Stimulated activated CD4-positive, alpha-beta T cell treated with anti-CD3 and anti-CD28 coated beads, Interleukin-12 subunit alpha, Interleukin-12 subunit beta, amount 100 ng/mL, for 48 hours (primary cell): ENCODE data around the gene PCGF3.
"Not testable (repeated sequence)": the region's sequence is repeated elsewhere in the genome, so short reads cannot be mapped to it uniquely, and the experiment has no call there.

Source experiments
- DNase-seq, 3 donors: peaks; one replicate each; pipeline ENCODE4 v3.0.0-alpha.2; 2020; ENCODE audit warnings: low read depth in 2 of 3, low spot score in 1 of 3

PCGF3 gene

DNA sequence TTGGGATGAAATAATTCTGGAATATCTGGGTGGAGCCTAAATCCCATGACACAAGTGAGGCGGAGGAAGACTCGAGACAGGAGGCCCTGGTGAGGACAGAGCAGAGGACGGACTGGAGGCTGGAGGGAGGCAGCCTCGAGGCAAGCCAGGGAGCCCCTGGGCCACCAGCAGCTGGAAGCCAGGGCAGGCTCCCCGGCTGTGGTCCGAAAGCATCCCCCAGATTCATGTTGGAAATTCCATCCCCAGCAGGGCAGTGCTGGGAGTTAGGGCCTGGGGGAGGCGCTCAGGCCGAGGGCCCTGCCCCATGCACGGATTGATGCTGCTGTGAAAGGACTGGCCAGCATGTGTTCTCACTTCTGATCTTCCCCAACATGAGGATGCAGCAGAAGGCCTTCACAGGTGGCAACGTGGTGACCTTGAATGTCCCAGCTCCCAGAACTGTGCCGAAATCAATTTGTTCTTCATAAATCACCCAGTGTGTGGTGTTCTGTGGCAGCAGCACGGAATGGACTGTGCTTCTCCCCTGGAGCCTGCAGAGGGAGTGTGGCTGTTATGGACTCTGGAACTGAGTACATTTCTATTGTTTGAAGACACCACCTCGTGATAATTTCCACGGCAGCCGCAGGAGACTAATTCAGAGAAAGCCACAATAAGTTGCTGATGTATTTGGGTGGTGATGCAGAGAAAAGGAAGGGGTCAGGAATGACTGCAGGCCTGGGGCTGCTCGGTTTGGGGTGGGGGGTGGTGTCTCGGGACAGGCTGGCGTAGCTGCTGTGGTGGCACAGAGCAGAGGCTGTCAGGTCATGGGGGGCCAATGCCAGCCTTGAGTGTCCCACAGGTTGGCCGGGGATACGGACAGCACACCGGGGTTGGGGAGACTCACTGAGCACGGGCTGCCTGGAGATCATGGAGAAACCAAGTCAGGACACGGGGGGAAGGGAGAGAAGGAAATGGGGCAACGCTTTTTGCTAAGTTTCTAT is 56.9 kb downstream of the PCGF3 start:
- no peak for DNase-seq

DNA sequence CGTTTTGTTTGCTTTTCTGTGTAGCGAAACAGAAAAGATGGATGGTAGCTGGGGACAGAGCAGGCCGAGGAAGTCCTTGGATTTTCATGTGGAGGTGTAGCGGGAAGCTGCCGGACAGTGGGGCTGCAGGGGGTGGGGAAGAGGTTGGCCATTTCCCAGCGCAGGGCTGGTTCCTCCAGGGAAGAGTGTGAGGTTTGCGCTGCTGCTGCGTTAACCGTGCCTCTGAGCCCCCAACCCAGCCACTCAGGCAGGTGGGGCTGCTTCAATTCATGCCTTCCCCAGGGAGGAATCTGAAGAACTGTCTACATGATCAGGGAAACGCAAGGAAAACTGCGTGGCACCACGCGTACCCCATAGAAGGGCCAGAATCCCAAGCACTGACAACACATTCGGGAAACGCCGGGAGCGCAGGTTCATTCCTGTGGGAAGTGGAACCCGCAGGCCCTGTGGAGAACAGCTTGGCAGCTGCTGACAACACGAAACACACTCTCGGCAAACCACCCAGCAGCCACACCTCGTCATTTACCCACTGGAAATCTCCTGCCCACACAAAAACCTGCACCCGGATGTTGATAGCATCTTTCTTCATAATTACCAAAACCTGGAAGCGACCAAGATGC is 57.7 kb downstream of the PCGF3 start:
- DNase-seq: no peak

DNA sequence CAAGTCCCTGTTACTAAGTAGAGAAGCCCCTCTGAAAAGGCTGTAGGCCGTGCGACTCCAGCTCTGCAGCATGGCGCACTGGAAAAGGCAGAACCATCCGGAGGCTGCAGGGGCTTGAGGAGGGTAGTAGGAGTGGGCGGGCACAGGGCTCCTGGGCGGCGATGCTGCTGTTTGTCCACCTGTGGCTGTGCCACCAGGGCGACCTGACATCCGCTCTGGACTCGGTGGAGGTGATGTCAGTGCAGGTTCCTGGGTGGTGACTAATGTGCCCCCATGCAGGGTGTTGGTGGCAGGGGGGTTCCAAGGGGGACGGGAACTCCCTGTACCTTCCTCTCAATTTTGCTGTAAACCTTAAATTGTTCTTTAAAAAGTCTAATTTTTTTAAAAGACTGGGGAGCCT is 58.3 kb downstream of the PCGF3 start:
- DNase-seq: no peak

DNA sequence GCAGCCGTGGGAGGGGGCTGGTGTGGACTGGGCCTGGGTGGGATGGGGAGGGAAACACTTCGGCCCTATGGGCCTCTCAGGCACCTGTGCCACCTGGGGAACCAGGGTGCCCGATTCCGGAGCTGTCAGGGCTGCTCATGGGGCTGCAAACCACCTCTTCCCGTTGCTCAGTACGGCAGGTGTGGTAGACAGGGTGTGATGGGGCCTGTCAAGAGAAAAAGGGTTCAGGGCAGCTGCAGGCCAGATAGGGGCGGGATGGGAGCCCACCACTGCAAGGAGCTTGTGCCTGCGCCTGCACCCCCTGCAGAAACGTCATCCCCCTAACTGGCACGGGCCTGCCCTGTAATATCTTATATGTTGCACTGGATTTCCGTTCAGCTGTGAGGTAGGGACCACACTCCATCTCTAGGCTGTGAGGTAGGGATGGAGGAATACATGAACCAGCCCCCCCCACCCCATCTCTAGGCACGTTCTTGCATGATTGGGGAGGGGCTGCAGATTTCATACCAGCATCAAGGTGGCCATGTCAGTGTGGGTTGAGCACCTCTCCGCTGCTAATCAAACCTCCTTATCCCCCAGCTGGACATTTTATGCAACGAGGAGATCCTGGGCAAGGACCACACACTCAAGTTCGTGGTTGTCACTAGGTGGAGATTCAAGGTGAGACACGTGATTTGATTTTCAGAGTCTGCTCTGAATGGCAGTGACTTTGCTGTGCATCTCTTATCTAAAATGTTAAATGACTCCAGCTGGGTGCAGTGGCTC is 59.0 kb downstream of the PCGF3 start:
- DNase-seq: no peak

DNA sequence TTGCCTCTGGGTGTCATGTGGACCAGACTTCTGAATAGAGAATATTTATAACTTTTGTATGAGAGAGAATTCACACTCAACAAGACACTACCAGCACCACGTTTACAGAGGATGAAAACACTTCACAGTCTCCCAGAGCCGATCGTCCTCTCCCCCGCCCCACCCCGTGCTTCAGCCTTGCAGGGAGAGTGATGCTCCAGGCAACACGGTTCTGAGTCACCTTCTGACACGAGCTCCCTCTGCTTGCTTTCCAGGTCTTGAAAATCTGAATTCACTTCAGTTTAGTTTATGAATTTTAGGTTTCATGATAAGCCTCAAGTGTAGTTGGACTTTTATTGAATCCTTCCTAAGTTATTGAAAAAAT is 60.5 kb downstream of the PCGF3 start:
- DNase-seq: no peak

DNA sequence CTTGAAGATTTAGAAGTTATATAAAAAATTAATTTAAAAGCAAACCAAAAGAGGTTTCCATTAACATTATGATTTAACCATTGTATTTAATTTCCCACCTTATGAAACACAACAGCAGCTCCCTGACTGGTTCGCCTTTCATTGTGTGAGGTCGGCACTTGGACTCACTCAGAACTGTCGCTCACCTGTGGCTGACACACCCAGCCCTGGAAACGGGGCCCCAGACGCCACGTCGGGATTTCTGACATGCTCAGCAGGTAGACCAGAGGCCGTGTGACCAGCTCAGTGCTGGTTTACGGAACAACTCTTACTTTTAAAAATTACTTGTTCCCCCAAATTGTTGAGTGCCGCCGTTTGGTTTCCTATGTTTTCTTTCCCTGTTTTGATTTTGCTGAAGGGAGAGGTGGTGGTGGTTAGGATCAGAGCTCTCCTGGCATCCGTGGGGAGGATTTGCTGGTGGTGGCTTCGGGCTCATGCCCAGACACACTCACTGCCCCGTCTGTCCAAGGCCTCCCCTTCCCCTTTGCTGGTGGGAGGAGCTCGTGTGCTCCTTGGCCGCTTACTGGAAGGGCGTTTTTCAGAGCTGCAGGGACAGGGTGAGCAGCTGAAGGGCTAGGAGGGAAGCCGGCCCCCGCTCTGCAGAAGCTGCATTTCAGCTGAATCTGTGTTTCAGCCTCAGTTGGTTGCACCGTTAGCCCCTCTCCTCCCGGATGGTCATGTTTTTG is 61.1 kb downstream of the PCGF3 start:
- DNase-seq: no peak

DNA sequence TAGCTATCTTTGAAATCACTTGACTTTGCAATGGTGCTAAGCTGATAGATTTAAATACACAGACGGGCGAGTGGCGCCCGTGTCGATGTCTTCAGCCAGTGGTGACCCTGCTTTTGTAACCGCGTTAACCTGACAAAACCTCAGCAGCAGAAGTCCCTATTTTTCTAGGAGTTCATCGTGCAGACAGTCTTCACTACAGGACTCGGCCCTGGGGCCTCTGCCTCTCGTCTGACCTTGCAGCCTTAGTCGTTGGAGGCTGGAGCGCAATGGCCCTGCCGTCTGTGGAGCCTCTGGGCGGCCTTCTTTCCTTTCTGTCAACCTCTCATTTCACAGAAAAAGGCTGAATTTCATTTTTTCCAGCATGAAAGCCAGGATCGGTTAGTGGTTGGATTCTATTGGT is 62.4 kb downstream of the PCGF3 start:
- no peak for DNase-seq

DNA sequence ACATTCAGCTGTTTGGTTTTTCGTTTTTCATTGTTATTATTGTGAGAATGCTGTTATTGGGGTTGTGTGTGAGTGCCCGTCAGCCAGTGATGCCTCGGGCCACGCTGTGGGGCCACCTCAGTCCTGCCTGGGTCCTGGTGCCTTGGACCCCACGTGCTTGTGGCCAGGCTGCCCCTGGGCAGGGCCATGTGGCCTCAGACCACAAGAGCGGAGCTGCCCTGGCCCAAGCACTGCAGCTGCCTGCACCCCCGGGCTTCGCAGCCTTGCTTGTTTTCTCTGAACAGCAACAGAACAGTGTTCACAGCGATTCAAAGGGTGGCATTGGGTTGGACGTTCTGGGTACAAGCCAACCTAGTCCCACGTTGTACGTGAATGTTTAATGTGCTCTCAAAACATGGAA is 63.4 kb downstream of the PCGF3 start:
- DNase-seq: no peak

DNA sequence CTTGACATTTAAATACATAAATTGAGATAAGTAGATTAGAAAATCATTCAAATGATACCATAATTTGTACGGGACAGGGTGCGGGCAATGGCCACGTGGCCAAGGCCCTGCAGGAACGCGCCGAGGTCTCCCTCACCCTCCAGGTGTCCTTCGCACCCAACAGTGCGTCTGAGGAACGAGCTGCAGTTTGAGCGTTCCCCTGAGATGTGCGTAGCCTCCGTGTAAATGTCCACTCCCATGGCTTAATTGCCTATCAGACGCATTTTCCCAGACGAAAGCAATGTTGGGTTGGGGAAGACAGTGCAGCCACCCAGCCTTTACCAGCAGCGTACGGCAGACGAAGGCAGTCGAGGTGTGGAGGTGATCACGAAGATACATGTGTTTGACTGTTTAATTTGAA is 63.9 kb downstream of the PCGF3 start:
- no peak for DNase-seq

DNA sequence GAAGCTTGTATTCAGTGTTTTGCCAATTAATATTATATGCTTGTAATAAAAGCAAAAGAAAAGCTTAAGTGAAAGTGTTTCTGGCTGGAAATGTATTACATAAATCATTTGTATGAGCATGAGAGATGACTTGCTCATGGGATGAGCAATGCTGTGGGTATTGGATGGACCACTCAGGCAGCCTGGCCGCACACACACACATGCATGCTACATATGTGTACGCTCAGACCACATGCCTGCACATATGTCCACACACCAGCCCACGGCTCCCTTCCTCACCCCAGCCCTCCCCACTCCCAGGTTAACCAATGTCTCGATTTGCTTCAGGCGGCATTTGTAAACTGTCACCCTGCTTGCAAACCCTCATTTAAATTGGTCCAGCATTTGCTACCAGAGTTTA is 64.4 kb downstream of the PCGF3 start:
- DNase-seq: no peak

DNA sequence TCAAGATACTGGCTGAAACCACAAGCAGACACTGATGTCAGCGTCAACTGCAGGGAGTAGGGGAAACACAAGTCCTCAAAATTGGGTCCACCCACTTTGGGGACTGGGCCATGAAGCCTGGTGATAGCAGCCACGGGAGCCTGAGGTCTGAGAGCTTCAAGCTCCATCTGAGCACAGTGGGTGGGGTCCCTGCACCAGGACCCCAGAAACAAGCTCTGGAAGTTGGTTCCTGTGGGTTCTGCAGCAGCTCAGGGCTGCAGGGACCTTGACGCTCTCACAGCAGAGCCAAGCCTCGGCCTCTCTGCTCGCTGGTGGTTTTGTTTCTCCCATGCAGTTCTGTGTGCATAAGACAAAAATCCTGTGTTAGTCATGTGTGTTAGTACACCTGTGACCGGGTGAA is 65.8 kb downstream of the PCGF3 start:
- DNase-seq: no peak

DNA sequence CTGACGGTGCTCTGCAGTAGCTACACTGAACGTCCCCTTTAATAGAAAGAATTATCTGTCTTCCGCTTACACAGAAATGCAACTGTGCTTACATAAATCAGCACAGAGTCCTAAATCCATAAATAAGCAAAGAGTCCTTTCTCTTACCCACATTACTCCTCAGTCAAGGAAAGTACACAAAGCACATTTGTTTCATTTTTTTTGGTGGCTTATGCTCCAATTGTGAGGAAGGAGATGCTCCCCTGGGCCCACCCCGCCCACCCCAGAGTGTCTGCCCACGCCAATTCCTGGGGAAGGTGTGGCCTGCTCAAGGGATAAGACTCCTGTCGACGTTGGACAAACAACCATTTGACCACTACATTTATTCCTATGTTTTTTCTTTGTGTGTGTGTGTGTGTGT is 66.5 kb downstream of the PCGF3 start:
- no peak for DNase-seq

DNA sequence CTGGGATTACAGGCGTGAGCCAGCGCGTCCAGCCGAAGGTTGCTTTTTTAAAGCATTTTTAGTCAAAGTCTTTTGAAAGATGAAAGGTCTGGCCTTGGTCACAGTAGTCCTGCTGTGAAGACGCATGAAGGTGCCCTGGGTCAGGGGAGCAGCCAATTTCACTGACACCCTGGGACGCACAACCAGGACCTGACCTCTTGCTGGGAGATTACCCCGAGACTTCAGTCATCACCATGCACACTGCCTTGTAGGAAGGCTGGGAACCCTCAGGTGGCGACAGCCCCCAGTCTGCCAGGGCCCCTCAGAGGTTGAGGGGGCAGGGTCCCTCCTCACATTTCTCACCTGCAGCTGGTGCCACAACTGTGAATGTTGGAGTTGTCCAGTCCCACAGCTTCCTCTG is 67.1 kb downstream of the PCGF3 start:
- no peak for DNase-seq

DNA sequence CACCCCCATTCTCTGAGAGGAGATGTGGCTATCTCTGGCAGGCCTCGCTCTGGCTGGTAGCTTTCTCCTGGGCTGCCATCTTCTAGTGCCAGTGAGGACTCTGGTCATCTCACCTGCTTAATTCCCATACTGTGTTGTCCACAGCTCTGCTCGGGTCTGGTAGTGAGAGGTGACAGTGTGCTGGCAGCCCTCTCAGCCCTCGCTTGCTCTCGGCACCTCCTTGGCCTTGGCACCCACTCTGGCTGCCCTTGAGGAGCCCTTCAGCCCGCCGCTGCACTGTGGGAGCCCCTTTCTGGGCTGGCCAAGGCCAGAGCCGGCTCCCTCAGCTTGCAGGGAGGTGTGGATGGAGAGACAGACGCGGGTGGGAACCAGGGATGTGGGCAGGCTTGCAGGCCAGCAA is 67.6 kb downstream of the PCGF3 start:
- DNase-seq: no peak

DNA sequence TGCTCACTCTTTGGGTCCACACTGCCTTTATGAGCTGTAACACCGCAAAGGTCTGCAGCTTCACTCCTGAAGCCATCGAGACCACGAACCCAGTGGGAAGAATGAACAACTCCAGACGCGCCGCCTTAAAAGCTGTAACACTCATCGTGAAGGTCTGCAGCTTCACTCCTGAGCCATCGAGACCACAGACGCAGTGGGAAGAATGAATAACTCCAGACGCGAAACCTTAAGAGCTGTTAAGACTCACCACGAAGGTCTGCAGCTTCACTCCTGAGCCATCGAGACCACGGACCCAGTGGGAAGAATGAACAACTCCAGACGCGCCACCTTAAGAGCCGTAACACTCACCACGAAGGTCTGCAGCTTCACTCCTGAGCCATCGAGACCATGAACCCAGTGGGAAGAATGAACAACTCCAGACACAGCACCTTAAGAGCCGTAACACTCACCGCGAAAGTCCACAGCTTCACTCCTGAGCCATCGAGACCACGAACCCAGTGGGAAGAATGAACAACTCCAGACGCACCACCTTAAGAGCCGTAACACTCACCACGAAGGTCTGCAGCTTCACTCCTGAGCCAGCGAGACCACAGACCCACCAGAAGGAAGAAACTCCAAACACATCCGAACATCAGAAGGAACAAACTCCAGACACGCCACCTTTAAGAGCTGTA is 68.9 kb downstream of the PCGF3 start:
- DNase-seq: not testable (repeated sequence)

DNA sequence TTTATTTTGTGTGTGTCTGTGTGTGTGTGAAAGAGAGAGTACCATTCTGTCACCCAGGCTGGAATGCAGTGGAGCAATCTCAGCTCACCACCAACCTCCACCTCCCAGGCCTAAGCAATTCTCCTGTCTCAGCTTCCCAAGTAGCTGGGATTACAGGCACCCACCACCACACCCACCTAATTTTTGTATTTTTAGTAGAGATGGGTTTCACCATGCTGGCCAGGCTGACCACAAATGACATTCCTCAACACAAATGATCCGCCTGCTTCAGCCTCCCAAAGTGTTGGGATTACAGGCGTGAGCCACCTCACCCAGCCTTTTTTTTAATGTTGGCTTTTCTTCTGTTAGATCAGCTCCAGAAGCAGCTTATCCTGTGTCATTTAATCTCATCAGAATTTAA is 69.9 kb downstream of the PCGF3 start:
- not testable (repeated sequence) for DNase-seq

DNA sequence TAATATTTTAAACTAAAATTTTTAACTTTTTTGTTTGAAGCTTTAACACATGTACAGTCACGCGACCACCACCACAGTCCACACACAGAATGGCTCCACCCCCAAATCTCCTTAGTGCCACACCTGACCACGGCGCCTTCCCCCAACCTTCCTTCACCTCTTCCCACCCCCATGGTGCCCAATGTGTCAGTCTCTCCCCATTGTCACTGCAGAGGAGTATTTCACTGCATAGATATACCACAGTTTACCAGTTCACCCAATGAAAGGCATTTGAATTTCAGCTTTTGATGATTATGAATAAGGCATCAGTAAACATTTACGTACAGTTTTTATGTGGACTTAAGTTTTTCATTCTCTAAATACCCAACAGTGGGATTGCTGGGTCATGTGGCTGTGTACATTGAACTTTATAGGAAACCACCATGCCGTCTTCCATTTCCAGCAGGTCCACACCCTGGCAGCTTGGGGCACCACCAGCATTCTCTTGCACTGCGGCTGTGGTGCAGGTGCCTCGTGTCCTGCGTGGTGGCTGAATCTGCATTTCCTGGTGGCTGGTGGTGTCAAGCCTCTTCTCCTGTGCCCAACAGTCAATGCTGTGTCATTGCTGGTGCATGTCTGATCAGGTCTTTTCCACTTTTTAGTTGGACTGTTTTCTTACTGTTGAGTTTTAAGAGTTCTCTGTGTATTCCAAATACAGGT is 71.3 kb downstream of the PCGF3 start:
- DNase-seq: no peak

DNA sequence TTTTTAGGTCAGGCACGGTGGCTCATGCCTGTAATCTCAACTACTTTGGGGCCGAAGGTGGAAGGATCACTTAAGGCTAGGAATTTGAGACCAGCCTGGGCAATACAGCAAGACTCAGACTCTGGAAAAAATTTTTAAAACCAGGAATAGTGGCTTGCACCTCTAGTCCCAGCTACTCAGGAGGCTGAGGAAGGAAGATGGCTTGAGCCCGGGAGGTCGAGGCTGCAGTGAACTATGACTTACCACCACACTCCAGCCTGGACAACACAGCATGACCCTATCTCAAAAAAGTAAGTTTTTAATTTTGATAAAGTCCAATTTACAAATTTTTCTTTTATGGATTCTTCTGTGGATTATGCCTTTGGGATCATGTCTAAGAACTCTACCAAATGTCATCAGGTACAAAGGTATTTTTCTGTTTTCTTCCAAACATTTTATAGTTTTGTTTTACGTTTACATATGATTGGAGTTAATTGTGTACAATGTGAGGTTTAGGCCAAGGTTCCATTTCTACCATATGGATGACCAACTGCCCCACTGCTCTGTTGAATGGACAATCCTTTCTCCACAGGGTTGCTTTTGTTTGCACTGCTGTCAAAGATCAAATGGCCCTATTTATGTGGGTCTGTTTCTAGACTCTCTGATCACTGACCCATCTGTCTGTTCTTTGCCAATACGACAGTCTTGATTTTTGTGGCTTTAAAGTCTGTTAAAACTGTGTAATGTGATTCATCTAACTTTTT is 72.1 kb downstream of the PCGF3 start:
- no peak for DNase-seq

DNA sequence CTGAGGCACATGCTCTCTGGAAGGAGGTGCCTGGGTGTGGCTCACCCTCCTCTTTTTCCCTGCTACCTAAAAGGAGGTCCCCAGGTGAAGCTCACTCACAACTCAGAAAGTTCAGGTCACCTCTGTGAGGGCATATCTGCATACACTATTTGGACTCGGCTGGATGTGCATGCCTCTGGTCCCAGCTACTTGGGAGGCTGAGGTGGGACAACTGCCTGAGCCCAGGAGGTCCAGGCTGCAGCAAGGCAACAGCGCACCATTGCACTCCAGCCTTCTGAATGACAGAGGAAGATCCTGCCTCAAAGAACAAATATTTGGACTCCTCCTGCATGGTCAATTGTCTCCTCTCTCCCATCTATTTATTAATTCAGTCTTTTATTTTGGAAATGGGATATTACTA is 73.9 kb downstream of the PCGF3 start:
- no peak for DNase-seq
